Ishikawa (cell line): ENCODE measurements around the gene CRB3.

ENCODE experiments used
- CEBPB ChIP-seq: IDR thresholded peaks from 2 replicates; pipeline ENCODE4 v1.6.1; 2012
- CREB1 ChIP-seq: IDR thresholded peaks from 2 replicates; pipeline ENCODE4 v1.6.1; 2012; ENCODE audit warnings: low read depth
- EGR1 ChIP-seq: IDR thresholded peaks from 2 replicates; pipeline ENCODE4 v1.6.1; 2012
- EP300 ChIP-seq: IDR thresholded peaks from 2 replicates; pipeline ENCODE4 v1.6.1; 2012; ENCODE audit warnings: borderline replicate concordance
- FOXM1 ChIP-seq: IDR thresholded peaks from 2 replicates; pipeline ENCODE4 v1.6.1; 2012; ENCODE audit warnings: low read depth, borderline replicate concordance
- MAX ChIP-seq: IDR thresholded peaks from 2 replicates; pipeline ENCODE4 v1.6.1; 2012
- NFIC ChIP-seq: IDR thresholded peaks from 2 replicates; pipeline ENCODE4 v1.6.1; 2012
- RAD21 ChIP-seq: IDR thresholded peaks from 2 replicates; pipeline ENCODE4 v1.6.1; 2012; ENCODE audit warnings: low read depth
- REST ChIP-seq: IDR thresholded peaks from 2 replicates; pipeline ENCODE4 v1.6.1; 2012; ENCODE audit warnings: low read depth, mild to moderate bottlenecking
- TAF1 ChIP-seq: IDR thresholded peaks from 2 replicates; pipeline ENCODE4 v1.6.1; 2012; ENCODE audit warnings: low read depth, mild to moderate bottlenecking
- TCF12 ChIP-seq: IDR thresholded peaks from 2 replicates; pipeline ENCODE4 v1.6.1; 2012; ENCODE audit warnings: low read depth
- TEAD4 ChIP-seq: IDR thresholded peaks from 2 replicates; pipeline ENCODE4 v1.6.1; 2012
- USF1 ChIP-seq: IDR thresholded peaks from 2 replicates; pipeline ENCODE4 v1.6.1; 2012
- YY1 ChIP-seq: IDR thresholded peaks from 2 replicates; pipeline ENCODE4 v1.6.1; 2012; ENCODE audit warnings: low read depth
- ZBTB7A ChIP-seq: IDR thresholded peaks from 2 replicates; pipeline ENCODE4 v1.6.1; 2012; ENCODE audit warnings: low read depth

The CRB3 gene

GRCh38 chr19:6448045-6448444 is 16.0 kb upstream of the CRB3 start:
- TF ChIP-seq TEAD4 (no peak), TAF1 (no peak), CREB1 (no peak), REST (no peak), RAD21 (no peak), MAX (no peak), YY1 (no peak), ZBTB7A (no peak), FOXM1 (no peak), CEBPB (no peak), EGR1 (no peak), NFIC (no peak), EP300 (no peak), TCF12 (no peak), USF1 (no peak)

GRCh38 chr19:6450166-6450565 is 13.9 kb upstream of the CRB3 start:
- no peak for TF ChIP-seq EP300

- TF ChIP-seq MAX: no peak
These were observed 12.4 kb upstream of the CRB3 start for GRCh38 chr19:6451583-6452222.

GRCh38 chr19:6452223-6452614 is 11.9 kb upstream of the CRB3 start:
- no peak for TF ChIP-seq RAD21

- no peak for TF ChIP-seq MAX
- no peak for TF ChIP-seq TAF1
- no peak for TF ChIP-seq TCF12
- TF ChIP-seq NFIC: no peak
- no peak for TF ChIP-seq RAD21
- TF ChIP-seq YY1: no peak
- no peak for TF ChIP-seq EGR1
- no peak for TF ChIP-seq CEBPB
- TF ChIP-seq EP300: no peak
- TF ChIP-seq TEAD4: no peak
These were observed 11.2 kb upstream of the CRB3 start for GRCh38 chr19:6452899-6453298.

GRCh38 chr19:6453951-6454565 is 10.0 kb upstream of the CRB3 start:
- TF ChIP-seq TAF1: no peak
- no peak for TF ChIP-seq YY1
- TF ChIP-seq EP300: no peak
- no peak for TF ChIP-seq RAD21
- no peak for TF ChIP-seq MAX
- TF ChIP-seq TCF12: no peak
- TF ChIP-seq CEBPB: no peak
- no peak for TF ChIP-seq FOXM1
- TF ChIP-seq REST: no peak
- TF ChIP-seq CREB1: no peak

- TF ChIP-seq TAF1 (no peak), ZBTB7A (no peak), USF1 (no peak), CREB1 (no peak), EP300 (no peak), TEAD4 (no peak), EGR1 (no peak), TCF12 (no peak), CEBPB (no peak), MAX (no peak)
These were observed 8.1 kb upstream of the CRB3 start for GRCh38 chr19:6455924-6456323.
